GM18867 (cell line): ENCODE data around the gene IGFBP5.

ENCODE experiments used
- ATAC-seq: cut with Tn5 transposase; IDR thresholded peaks from one replicate; pipeline ENCODE4 v1.9.1; 2021; ENCODE audit warnings: mild to moderate bottlenecking, moderate library complexity; ENCODE audit not compliant: unreplicated experiment

Gene IGFBP5, protein sequence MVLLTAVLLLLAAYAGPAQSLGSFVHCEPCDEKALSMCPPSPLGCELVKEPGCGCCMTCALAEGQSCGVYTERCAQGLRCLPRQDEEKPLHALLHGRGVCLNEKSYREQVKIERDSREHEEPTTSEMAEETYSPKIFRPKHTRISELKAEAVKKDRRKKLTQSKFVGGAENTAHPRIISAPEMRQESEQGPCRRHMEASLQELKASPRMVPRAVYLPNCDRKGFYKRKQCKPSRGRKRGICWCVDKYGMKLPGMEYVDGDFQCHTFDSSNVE

GRCh38 chr2:216695401-216695821, at the start of gene IGFBP5:
TSS of gene IGFBP5 (minus strand) at chr2:216695549. CDS start at chr2:216694775, 774 bp downstream.
- ATAC-seq, result no peak

GRCh38 chr2:216743781-216744180, 48.4 kb upstream of the IGFBP5 start:
- ATAC-seq, result no peak

DNA sequence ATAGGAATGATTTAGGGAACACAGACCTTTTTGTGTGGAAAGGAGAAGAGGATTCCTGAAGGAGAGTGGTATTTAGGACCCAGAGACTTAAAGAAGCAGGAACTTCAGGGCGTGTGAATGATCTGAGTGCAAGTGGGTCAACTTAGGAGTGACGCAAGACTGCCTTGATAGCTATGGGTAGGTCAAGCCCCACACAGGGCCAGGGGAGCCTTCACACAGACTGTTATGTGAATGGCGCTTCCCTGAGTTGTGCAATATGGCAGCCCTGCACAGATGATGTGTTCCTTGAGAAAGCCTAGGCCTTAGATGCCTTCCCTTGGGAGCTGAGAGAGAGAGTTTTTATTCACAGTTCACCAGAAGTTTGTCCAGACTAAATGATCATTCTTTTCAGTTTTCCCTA, 47.1 kb upstream of the IGFBP5 start:
- ATAC-seq, result no peak

- ATAC-seq, result no peak
Observed at GRCh38 chr2:216741223-216741593, 45.9 kb upstream of the IGFBP5 start.

GRCh38 chr2:216740557-216741222, 45.3 kb upstream of the IGFBP5 start:
- ATAC-seq, result no peak

DNA sequence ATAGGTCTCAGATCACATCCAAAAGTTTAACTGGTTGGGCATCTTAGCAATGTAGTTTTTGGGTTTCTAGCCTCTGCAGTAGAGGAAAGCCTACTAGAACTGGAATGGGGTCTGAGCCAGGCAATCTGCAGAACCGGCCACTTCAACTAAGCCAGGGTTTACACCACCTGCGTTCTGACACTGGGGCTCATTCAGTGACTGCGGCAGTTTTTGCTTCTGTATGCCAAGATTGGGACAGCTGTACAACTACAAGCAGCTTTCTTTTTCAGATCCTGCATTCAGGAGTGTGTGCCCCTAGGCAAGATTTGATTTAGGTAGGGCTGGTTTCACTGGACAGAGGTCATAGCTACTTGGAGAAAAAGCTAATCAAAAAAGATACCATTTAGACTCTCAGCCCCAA, 43.7 kb upstream of the IGFBP5 start:
- no peak for ATAC-seq

- no peak for ATAC-seq
Observed at GRCh38 chr2:216737676-216738075, 42.3 kb upstream of the IGFBP5 start.

GRCh38 chr2:216736326-216736725, 41.0 kb upstream of the IGFBP5 start:
- no peak for ATAC-seq

DNA sequence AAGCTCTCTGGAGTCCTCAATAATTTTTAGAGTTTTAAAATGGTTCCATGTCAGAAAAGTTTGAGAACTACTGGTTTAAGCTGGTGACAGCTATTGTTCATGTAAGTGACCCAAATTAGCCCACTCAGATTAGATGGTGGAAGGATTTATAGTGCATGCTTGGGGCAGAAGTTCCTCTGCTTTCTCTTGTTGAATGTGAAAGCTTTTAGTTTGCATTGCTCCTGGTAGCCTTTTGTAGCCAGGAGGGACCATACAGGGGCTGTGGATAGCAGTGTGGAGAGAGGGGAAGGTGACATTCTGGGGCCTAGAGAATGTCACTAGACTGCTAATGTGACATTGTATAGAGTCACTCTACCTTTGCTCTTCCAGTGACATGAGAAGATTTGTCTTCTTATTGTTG, 40.3 kb upstream of the IGFBP5 start:
- ATAC-seq, result no peak

GRCh38 chr2:216735086-216735485, 39.7 kb upstream of the IGFBP5 start:
- no peak for ATAC-seq

- no peak for ATAC-seq
Observed at GRCh38 chr2:216733046-216733445, 37.7 kb upstream of the IGFBP5 start.

- ATAC-seq, result no peak
Observed at GRCh38 chr2:216732334-216732733, 37.0 kb upstream of the IGFBP5 start.

- no peak for ATAC-seq
Observed at GRCh38 chr2:216731465-216731864, 36.1 kb upstream of the IGFBP5 start.

DNA sequence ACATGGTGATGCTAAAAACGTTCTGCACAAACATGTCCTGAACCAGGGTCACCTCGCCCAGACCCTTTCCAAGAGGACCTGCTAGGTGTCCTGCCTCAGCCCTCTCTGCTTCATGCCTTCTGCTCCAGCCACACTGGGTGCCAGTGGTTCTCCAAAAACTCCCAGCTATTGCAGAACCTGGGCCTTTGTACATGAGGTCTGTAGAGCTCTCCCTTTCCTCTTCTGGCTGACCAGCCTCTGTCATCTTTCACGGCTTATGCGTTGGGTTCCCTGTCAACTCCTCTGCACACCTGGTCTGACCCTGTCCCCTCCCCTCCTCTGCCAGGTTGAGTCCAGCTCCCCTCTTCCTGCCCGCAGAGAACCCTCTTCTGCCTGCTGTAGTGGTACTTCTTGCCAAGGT, 35.5 kb upstream of the IGFBP5 start:
- no peak for ATAC-seq

DNA sequence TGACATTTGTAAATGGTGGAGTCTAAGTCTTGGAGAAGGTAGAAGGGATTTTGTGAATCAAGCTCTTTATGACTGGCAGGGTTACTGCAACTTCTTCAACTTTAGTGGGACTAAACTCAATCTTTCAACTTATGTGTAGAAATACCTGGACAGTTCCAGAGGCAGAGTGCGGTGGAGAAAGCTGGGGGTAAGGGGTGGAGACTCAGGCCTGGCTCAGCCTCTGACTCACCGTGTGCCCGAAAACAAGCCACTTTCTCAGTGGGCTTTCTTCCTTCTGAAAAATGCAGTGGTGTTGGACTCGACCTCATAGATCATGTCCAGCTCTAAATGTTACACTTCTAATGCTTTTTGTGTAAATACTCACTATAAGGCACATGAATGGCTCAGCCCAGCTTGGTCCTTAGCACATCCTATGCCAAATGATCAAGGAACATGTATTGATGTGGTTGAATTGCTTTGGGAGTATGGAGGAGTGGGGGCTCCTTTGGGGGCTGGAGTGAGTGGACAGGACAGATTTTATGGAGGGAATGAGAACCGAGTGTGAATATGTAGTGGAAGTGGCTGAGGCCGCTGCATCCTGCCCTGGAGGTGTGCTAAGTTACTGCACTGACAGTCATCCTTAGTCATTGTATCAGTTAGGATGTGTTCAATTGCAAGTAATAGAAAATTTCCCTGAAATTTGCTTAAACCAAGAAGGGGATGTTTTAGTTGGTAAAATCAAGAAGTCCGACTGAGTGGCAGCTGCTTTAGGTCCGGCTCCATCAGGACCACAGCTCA, 32.2 kb upstream of the IGFBP5 start:
- no peak for ATAC-seq

- no peak for ATAC-seq
Observed at GRCh38 chr2:216724190-216724589, 28.8 kb upstream of the IGFBP5 start.

DNA sequence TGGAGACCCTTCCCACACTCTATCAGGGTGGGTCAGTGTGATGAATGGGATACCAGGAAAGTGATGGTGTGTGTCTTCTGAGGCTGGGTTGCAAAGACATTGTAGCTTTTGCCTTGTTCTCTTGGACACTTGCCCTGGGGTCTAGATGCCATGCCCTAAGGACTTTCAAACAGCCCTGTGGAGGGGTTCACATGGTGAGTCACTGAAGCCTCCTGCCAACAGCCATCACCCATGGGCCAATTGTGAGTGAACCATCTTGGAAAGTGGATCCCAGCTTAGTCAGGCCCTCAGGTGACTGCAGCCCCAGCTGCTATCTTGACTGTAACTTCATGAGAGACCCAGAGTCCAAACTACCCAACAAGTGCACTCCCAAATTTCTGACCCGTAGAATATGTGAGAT, 25.8 kb upstream of the IGFBP5 start:
- ATAC-seq, result no peak

- ATAC-seq, result no peak
Observed at GRCh38 chr2:216720722-216721121, 25.4 kb upstream of the IGFBP5 start.

DNA sequence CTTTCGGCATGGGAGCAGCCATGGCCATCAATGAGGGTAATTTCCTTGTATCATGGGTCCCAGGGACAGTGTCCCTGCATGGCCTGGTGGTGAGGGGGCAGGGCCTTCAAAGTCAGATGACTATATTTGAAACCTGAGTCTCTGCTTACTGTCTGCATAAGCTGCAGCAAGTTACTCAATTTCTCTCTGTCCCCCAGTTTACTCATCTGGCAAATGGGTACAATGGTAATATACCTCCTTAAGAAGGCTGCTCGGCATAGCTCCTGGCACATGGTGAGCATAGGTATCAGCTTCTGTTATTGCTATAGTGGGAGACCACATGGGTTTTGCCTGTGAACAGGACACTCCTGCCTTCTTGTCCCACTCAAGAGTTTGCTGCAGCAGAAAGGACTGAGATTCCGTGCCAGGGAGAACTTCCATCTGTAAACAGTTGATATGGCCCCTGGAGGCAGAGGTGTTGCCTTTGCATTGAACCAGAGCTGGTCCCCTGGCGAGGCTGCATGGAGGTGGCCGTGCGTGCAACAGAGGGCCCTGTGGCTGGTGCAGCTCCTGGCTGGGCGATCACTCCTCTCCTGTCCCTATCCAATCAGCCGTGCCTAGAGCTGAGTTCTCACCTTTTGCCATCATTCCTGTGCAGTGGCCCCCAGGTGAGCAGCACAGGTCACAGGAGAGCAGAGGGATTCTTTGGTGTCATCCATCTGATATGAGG, 22.7 kb upstream of the IGFBP5 start:
- ATAC-seq, result no peak

DNA sequence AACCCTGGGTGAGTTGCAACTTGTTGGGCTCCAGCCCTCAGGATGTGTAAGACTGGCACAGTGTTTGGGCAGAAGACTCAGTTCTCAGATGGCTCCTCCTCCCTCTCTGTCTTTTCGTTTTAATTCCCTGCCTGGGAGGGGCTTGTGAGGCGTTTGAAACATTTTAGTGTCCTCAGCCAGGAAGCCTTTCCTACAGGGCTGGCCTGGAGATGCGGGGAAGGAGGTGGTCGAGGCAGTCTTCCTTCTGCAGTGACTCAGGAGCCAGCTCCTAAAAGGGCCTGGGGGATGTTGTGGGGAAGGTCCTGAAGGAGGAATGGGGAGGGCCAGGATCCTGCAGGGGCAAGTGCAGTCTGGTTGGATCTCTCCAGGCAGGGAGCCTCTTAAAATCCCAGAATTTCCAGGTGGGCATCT, 22.1 kb upstream of the IGFBP5 start:
- no peak for ATAC-seq

- no peak for ATAC-seq
Observed at GRCh38 chr2:216716109-216716508, 20.8 kb upstream of the IGFBP5 start.
